Esophagus muscularis mucosa (tissue), 4 donors: ENCODE measurements around the gene KDM6B. TPM values are rescaled to one million over a fixed set of nuclear protein-coding genes. Genes with fewer than 3 reads are reported as not detected.
"Not testable (repeated sequence)": the region's sequence is repeated elsewhere in the genome, so short reads cannot be mapped to it uniquely, and the experiment has no call there.

Experiments
- DNase-seq: peaks from one replicate; pipeline ENCODE4 v3.0.0-alpha.2; 2017; ENCODE audit errors: extremely low spot score
- H3K27ac ChIP-seq, 4 donors: fragments of 200-600 bp; sonication (generic); replicated peaks in 1 of 4; 1 replicate in 3 of 4; 2 replicates in 1 of 4; pipeline ENCODE4 v1.5.1; 2016 to 2019; ENCODE audit warnings: mild to moderate bottlenecking in 1 of 4
- H3K27me3 ChIP-seq, 4 donors: fragments of 200-600 bp; sonication (generic); one replicate each; pipeline versions ENCODE4 v1.5.1 to v1.6.0; 2016 to 2019
- H3K36me3 ChIP-seq, 4 donors: fragments of 200-600 bp; sonication (generic); one replicate each; pipeline ENCODE4 v1.5.1; 2016 to 2019
- H3K4me1 ChIP-seq, 4 donors: fragments of 200-600 bp; sonication (generic); one replicate each; pipeline ENCODE4 v1.5.1; 2016 to 2019
- H3K4me3 ChIP-seq, 4 donors: fragments of 200-600 bp; sonication (generic); 1 replicate in 2 of 4; 2 replicates in 2 of 4; pipeline ENCODE4 v1.5.1; 2016 to 2019; ENCODE audit warnings: mild to moderate bottlenecking in 4 of 4, moderate library complexity in 1 of 4
- H3K9me3 ChIP-seq, 4 donors: fragments of 200-600 bp; sonication (generic); 1 replicate in 3 of 4; 2 replicates in 1 of 4; pipeline ENCODE4 v1.5.1; 2016 to 2019
- CTCF ChIP-seq, 3 experiments: fragments of 200-600 bp in 2 of 3; fragments of 450-650 bp in 1 of 3; sonication (generic) in 2 of 3; IDR thresholded peaks; one replicate each; pipeline ENCODE4 v1.5.1; 2017 to 2019; ENCODE audit warnings: antibody characterized with exemption in 3 of 3, mild to moderate bottlenecking in 2 of 3, moderate library complexity in 1 of 3
- EP300 ChIP-seq: sonication (generic); formaldehyde crosslinking; IDR thresholded peaks from one replicate; pipeline ENCODE4 v1.6.1; 2017; ENCODE audit warnings: antibody characterized with exemption
- POLR2A ChIP-seq: fragments of 450-650 bp; IDR thresholded peaks from one replicate; pipeline ENCODE4 v1.6.1; 2017; ENCODE audit warnings: antibody characterized with exemption, moderate library complexity, mild to moderate bottlenecking, low read depth
- POLR2AphosphoS5 ChIP-seq, 2 donors: sonication (generic); formaldehyde crosslinking; IDR thresholded peaks; one replicate each; pipeline ENCODE4 v1.6.1; 2017; ENCODE audit warnings: antibody characterized with exemption in 2 of 2
- WGBS: methylation state at CpG from one replicate; pipeline ENCODE4 v1.1.5; 2018; 5-methylcytosine and 5-hydroxymethylcytosine counted together
- intact Hi-C: fragments of 100-400 bp; cut with DNase I; formaldehyde crosslinking; loops from one replicate; pipeline ENCODE4 v1.15.1; 2023
- total RNA-seq, 4 donors: library from RNA; depleted of rRNA; stranded (reverse); fragments of >200 nt; gene quantifications; one replicate each; pipeline versions ENCODE4 v1.1.0 to v1.2.1, GENCODE V29; 2016

Gene KDM6B
- total RNA-seq, 4 donors from 2014 or later = 10.8 to 101 (median 15.1) TPM

GRCh38 chr17:7857713-7858521 lies 23.9 kb downstream of the KDM6B start, which contains the start of gene CYB5D1:
Gene CYB5D1, plus strand, starts transcription at chr17:7858003. Its CDS starts 132 bp downstream, at chr17:7858135.
- TF ChIP-seq CTCF (IDR thresholded peaks at IDR 0.05) = peak in 1 of 3 experiments; percentile 7
- TF ChIP-seq POLR2AphosphoS5 (IDR thresholded peaks at IDR 0.05) = peak; percentile 85 to 86
- TF ChIP-seq EP300 = no peak
- TF ChIP-seq POLR2A = no peak
- Histone ChIP-seq H3K36me3 (peaks cover 9 to 26% (median 20%) of the 10 kb centered on the region in 4 donors), H3K27ac (peak within 1 kb of the TSS; percentile 91 to 95 (median 94)), H3K9me3 (no peaks in the 10 kb centered on the region), H3K27me3 (no peaks in the 10 kb centered on the region), H3K4me1 (peaks cover 30 to 53% (median 43%) of the 10 kb centered on the region in 4 donors), H3K4me3 (peak within 1 kb of the TSS; percentile 69 to 76 (median 74))
- DNase-seq = peak; percentile 98
- WGBS = 3% methylated on average over 35 of the region's 48 CpGs
- intact Hi-C loops = no loop called here

GRCh38 chr17:7858522-7858810 lies 24.4 kb downstream of the KDM6B start:
- intact Hi-C loops = no loop called here
- TF ChIP-seq POLR2AphosphoS5 (IDR thresholded peaks at IDR 0.05) = no peak
- peak; percentile 37 to 56 (median 53) for TF ChIP-seq CTCF (IDR thresholded peaks at IDR 0.05)
- TF ChIP-seq POLR2A = no peak
- no peak for TF ChIP-seq EP300
- Histone ChIP-seq H3K27me3 (no peaks in the 10 kb centered on the region), H3K27ac (peak overlapping the region; percentile 91 to 95 (median 94)), H3K4me3 (peak overlapping the region; percentile 69 to 76 (median 74)), H3K9me3 (no peaks in the 10 kb centered on the region), H3K4me1 (peaks cover 28 to 56% (median 44%) of the 10 kb centered on the region in 4 donors), H3K36me3 (peaks cover 3 to 21% (median 15%) of the 10 kb centered on the region in 4 donors)
- no CpG with 5 or more reads among the region's 20 CpGs for WGBS
- no peak for DNase-seq

GRCh38 chr17:7859028-7859427 lies 25.0 kb downstream of the KDM6B start:
- Histone ChIP-seq H3K27me3 (no peaks in the 10 kb centered on the region), H3K4me1 (peaks cover 28 to 53% (median 44%) of the 10 kb centered on the region in 4 donors), H3K4me3 (peak overlapping the region in 1 of 4 donors; percentile 69), H3K9me3 (no peaks in the 10 kb centered on the region), H3K36me3 (peaks cover 2 to 15% (median 11%) of the 10 kb centered on the region in 4 donors), H3K27ac (peak overlapping the region in 3 of 4 donors; percentile 91 to 95 (median 92))
- TF ChIP-seq POLR2AphosphoS5 (IDR thresholded peaks at IDR 0.05) (no peak), EP300 (no peak)
- no peak for DNase-seq
- WGBS = 94% methylated on average over 8 of the region's 8 CpGs
- intact Hi-C loops = no loop called here

- WGBS = 30% methylated on average over 3 of the region's 3 CpGs
- H3K36me3 ChIP-seq = peaks cover 0 to 19% (median 12%) of the 10 kb centered on the region in 4 donors
These were observed 28.8 kb downstream of the KDM6B start for GRCh38 chr17:7862692-7863437.

GRCh38 chr17:7864384-7864783 lies 30.4 kb downstream of the KDM6B start:
- not testable (repeated sequence) for DNase-seq, H3K4me3 ChIP-seq, H3K9me3 ChIP-seq, H3K27ac ChIP-seq, H3K27me3 ChIP-seq
- intact Hi-C loops = loop anchor here (2.0 to 5.0 kb wide), 4 partner anchors 16 to 193 kb away; no protein-coding TSS in a partner anchor
- H3K4me1 ChIP-seq = peaks cover 0 to 14% (median 5%) of the 10 kb centered on the region in 4 donors
- H3K36me3 ChIP-seq = peaks cover 0 to 16% (median 10%) of the 10 kb centered on the region in 4 donors
- 76% methylated on average over 5 of the region's 5 CpGs for WGBS

More at GRCh38 chr17:7862692-7863437, 28.8 kb downstream of the KDM6B start:
- H3K9me3 ChIP-seq = no peaks in the 10 kb centered on the region
- intact Hi-C loops = loop anchor here (5.0 kb wide), 3 partner anchors 34 to 194 kb away; no protein-coding TSS in a partner anchor
- no peak for DNase-seq
- no peaks in the 10 kb centered on the region for H3K27me3 ChIP-seq
- no peak for TF ChIP-seq POLR2AphosphoS5 (IDR thresholded peaks at IDR 0.05)
- peak; percentile 82 to 89 (median 89) for TF ChIP-seq CTCF (IDR thresholded peaks at IDR 0.05)
- H3K4me1 ChIP-seq = peaks cover 13 to 27% (median 19%) of the 10 kb centered on the region in 4 donors
- H3K27ac ChIP-seq = no peak overlapping the region
- no peak overlapping the region for H3K4me3 ChIP-seq
